Trophoblast cell (in vitro differentiated cells and primary cell): ENCODE data around the gene ARAP2.

ENCODE experiments used
- DNase-seq, 2 donors: peaks; one replicate each; pipeline ENCODE4 v3.0.0-alpha.2; 2016
- H2AFZ ChIP-seq: 2 replicates; pipeline ENCODE4 v1.6.1; 2013; ENCODE audit warnings: low read length, moderate library complexity, mild to moderate bottlenecking; ENCODE audit not compliant: insufficient read depth, poor library complexity
- H2AK5ac ChIP-seq: 2 replicates; pipeline ENCODE4 v1.6.1; 2013; ENCODE audit warnings: mild to moderate bottlenecking, low read length
- H2BK120ac ChIP-seq: 2 replicates; pipeline ENCODE4 v1.6.1; 2013; ENCODE audit warnings: low read length, mild to moderate bottlenecking, moderate library complexity; ENCODE audit not compliant: insufficient read depth, poor library complexity
- H2BK12ac ChIP-seq: 2 replicates; pipeline ENCODE4 v1.6.1; 2013; ENCODE audit warnings: mild to moderate bottlenecking, low read length, moderate library complexity
- H2BK5ac ChIP-seq: 2 replicates; pipeline ENCODE4 v1.6.1; 2013; ENCODE audit warnings: low read length, low read depth, moderate library complexity, mild to moderate bottlenecking; ENCODE audit not compliant: poor library complexity
- H3K14ac ChIP-seq: 2 replicates; pipeline ENCODE4 v1.6.1; 2013; ENCODE audit warnings: mild to moderate bottlenecking, low read length
- H3K18ac ChIP-seq: 2 replicates; pipeline ENCODE4 v1.6.1; 2013; ENCODE audit warnings: mild to moderate bottlenecking, low read length
- H3K23ac ChIP-seq: 2 replicates; pipeline ENCODE4 v1.6.1; 2013; ENCODE audit warnings: low read length
- H3K27ac ChIP-seq: 2 replicates; pipeline ENCODE4 v1.5.1; 2013; ENCODE audit warnings: low read depth, mild to moderate bottlenecking, inconsistent platforms, low read length, moderate library complexity
- H3K27me3 ChIP-seq: 2 replicates; pipeline ENCODE4 v1.6.1; 2013; ENCODE audit warnings: inconsistent platforms, mild to moderate bottlenecking, low read length, moderate library complexity; ENCODE audit not compliant: insufficient read depth
- H3K36me3 ChIP-seq, 2 experiments: 1 replicate in 1 of 2; 2 replicates in 1 of 2; pipeline ENCODE4 v1.6.1; 2013; ENCODE audit warnings: low read length in 2 of 2, mild to moderate bottlenecking in 2 of 2, moderate library complexity in 1 of 2; ENCODE audit not compliant: insufficient read depth in 2 of 2, control insufficient read depth in 1 of 2
- H3K4ac ChIP-seq: 2 replicates; pipeline ENCODE4 v1.6.1; 2013; ENCODE audit warnings: low read depth, mild to moderate bottlenecking, low read length, moderate library complexity
- H3K4me1 ChIP-seq, 2 experiments: 1 replicate in 1 of 2; 2 replicates in 1 of 2; pipeline ENCODE4 v1.6.1; 2013; ENCODE audit warnings: low read length in 2 of 2, mild to moderate bottlenecking in 2 of 2, moderate library complexity in 1 of 2; ENCODE audit not compliant: insufficient read depth in 2 of 2, control insufficient read depth in 1 of 2
- H3K4me2 ChIP-seq: 2 replicates; pipeline ENCODE4 v1.6.1; 2013; ENCODE audit warnings: inconsistent platforms, mild to moderate bottlenecking, low read length, moderate library complexity
- H3K4me3 ChIP-seq: 2 replicates; pipeline ENCODE4 v1.5.1; 2013; ENCODE audit warnings: mild to moderate bottlenecking, low read depth, low read length, inconsistent platforms
- H3K79me1 ChIP-seq: one replicate; pipeline ENCODE4 v1.6.1; 2013; ENCODE audit warnings: low read length
- H3K79me2 ChIP-seq: 2 replicates; pipeline ENCODE4 v1.6.1; 2013; ENCODE audit warnings: low read length, mild to moderate bottlenecking; ENCODE audit not compliant: control insufficient read depth, insufficient read depth, poor library complexity
- H3K9ac ChIP-seq: 2 replicates; pipeline ENCODE4 v1.6.1; 2013; ENCODE audit warnings: mild to moderate bottlenecking, low read length
- H3K9me3 ChIP-seq: 2 replicates; pipeline ENCODE4 v1.6.1; 2013; ENCODE audit warnings: low read depth, mild to moderate bottlenecking, control low read depth, inconsistent platforms, low read length; ENCODE audit not compliant: insufficient read depth
- H4K12ac ChIP-seq: 2 replicates; pipeline ENCODE4 v1.6.1; 2013; ENCODE audit warnings: low read depth, mild to moderate bottlenecking, low read length, moderate library complexity
- H4K8ac ChIP-seq: 2 replicates; pipeline ENCODE4 v1.6.1; 2013; ENCODE audit warnings: low read depth, mild to moderate bottlenecking, low read length, moderate library complexity
- H4K91ac ChIP-seq: one replicate; pipeline ENCODE4 v1.6.1; 2013; ENCODE audit warnings: low read depth, mild to moderate bottlenecking, low read length, moderate library complexity
- WGBS: extraction: QIAGEN DNeasy Blood & Tissue Kit; methylation state at CpG from one replicate; pipeline ENCODE4 v1.1.7; 2013; ENCODE audit warnings: missing lambda C conversion rate; ENCODE audit not compliant: insufficient read length, insufficient coverage; ENCODE audit errors: extremely low coverage; 5-methylcytosine and 5-hydroxymethylcytosine counted together

Gene ARAP2

GRCh38 chr4:36236159-36236558, 8.2 kb downstream of the ARAP2 start:
- Histone ChIP-seq H3K27me3 (no peaks in the 10 kb centered on the region), H2BK5ac (no peak overlapping the region), H3K79me1 (no peaks in the 10 kb centered on the region), H3K9ac (no peak overlapping the region), H3K14ac (no peak overlapping the region), H3K36me3 (no peaks in the 10 kb centered on the region), H3K4me3 (no peak overlapping the region), H4K91ac (no peak overlapping the region), H4K8ac (no peak overlapping the region), H3K4me2 (no peak overlapping the region), H2AFZ (no peak overlapping the region), H3K79me2 (no peaks in the 10 kb centered on the region), H2BK12ac (no peak overlapping the region), H3K4me1 (no peaks in the 10 kb centered on the region), H3K9me3 (no peaks in the 10 kb centered on the region), H3K18ac (no peak overlapping the region), H2BK120ac (no peak overlapping the region), H3K23ac (no peak overlapping the region), H4K12ac (no peak overlapping the region), H3K4ac (no peak overlapping the region), H2AK5ac (no peak overlapping the region), H3K27ac (no peak overlapping the region)
- WGBS, result no CpG with 5 or more reads among the region's 2 CpGs
- DNase-seq, result no peak

- Histone ChIP-seq H3K4me3 (no peak overlapping the region), H3K27me3 (no peaks in the 10 kb centered on the region), H2AK5ac (no peak overlapping the region), H3K9ac (no peak overlapping the region), H3K36me3 (no peaks in the 10 kb centered on the region), H2BK120ac (no peak overlapping the region), H2BK12ac (no peak overlapping the region), H3K79me1 (no peaks in the 10 kb centered on the region), H3K4me2 (no peak overlapping the region), H3K14ac (no peak overlapping the region), H4K12ac (no peak overlapping the region), H3K9me3 (no peaks in the 10 kb centered on the region), H3K27ac (no peak overlapping the region), H2AFZ (no peak overlapping the region), H3K4me1 (no peaks in the 10 kb centered on the region), H4K8ac (no peak overlapping the region), H3K23ac (no peak overlapping the region), H3K18ac (no peak overlapping the region), H3K4ac (no peak overlapping the region), H3K79me2 (no peaks in the 10 kb centered on the region), H2BK5ac (no peak overlapping the region), H4K91ac (no peak overlapping the region)
- WGBS, result no CpG with 5 or more reads among the region's 3 CpGs
- peak; percentile 91 for DNase-seq
These were observed 9.0 kb downstream of the ARAP2 start for GRCh38 chr4:36235306-36235705.

- H4K8ac ChIP-seq, result no peak overlapping the region
- no peak overlapping the region for H3K14ac ChIP-seq
- H3K36me3 ChIP-seq, result no peaks in the 10 kb centered on the region
- no peaks in the 10 kb centered on the region for H3K79me2 ChIP-seq
- no peak overlapping the region for H3K18ac ChIP-seq
- no peak overlapping the region for H2BK120ac ChIP-seq
- no peak overlapping the region for H2BK5ac ChIP-seq
- no peak overlapping the region for H3K4ac ChIP-seq
- H3K9ac ChIP-seq, result no peak overlapping the region
- no peak overlapping the region for H3K23ac ChIP-seq
- H2AFZ ChIP-seq, result no peak overlapping the region
- no peaks in the 10 kb centered on the region for H3K27me3 ChIP-seq
- WGBS, result no CpG with 5 or more reads among the region's 10 CpGs
- no peak overlapping the region for H3K4me3 ChIP-seq
- H3K79me1 ChIP-seq, result no peaks in the 10 kb centered on the region
- no peak overlapping the region for H3K4me2 ChIP-seq
- H3K27ac ChIP-seq, result no peak overlapping the region
- no peak for DNase-seq
- H2AK5ac ChIP-seq, result no peak overlapping the region
- H4K12ac ChIP-seq, result no peak overlapping the region
- no peak overlapping the region for H2BK12ac ChIP-seq
- H3K4me1 ChIP-seq, result no peaks in the 10 kb centered on the region
- no peaks in the 10 kb centered on the region for H3K9me3 ChIP-seq
- no peak overlapping the region for H4K91ac ChIP-seq
These were observed 10.6 kb downstream of the ARAP2 start for GRCh38 chr4:36233567-36234266.

GRCh38 chr4:36230534-36230933, 13.8 kb downstream of the ARAP2 start:
- no peaks in the 10 kb centered on the region for H3K9me3 ChIP-seq
- H3K18ac ChIP-seq, result no peak overlapping the region
- H4K91ac ChIP-seq, result no peak overlapping the region

More at GRCh38 chr4:36230534-36230933, 13.8 kb downstream of the ARAP2 start:
- H3K27ac ChIP-seq, result no peak overlapping the region
- no peak overlapping the region for H3K4me2 ChIP-seq
- H4K8ac ChIP-seq, result no peak overlapping the region
- no peak overlapping the region for H2BK12ac ChIP-seq
- H3K79me2 ChIP-seq, result no peaks in the 10 kb centered on the region
- H2AK5ac ChIP-seq, result no peak overlapping the region
- H3K79me1 ChIP-seq, result no peaks in the 10 kb centered on the region
- H3K9ac ChIP-seq, result no peak overlapping the region
- H2AFZ ChIP-seq, result no peak overlapping the region
- H3K27me3 ChIP-seq, result no peaks in the 10 kb centered on the region
- H2BK5ac ChIP-seq, result no peak overlapping the region
- H4K12ac ChIP-seq, result no peak overlapping the region
- H3K4me3 ChIP-seq, result no peak overlapping the region
- no peaks in the 10 kb centered on the region for H3K36me3 ChIP-seq
- DNase-seq, result no peak
- H3K4me1 ChIP-seq, result no peaks in the 10 kb centered on the region
- no peak overlapping the region for H2BK120ac ChIP-seq
- H3K23ac ChIP-seq, result no peak overlapping the region
- no CpG with 5 or more reads among the region's 3 CpGs for WGBS
- no peak overlapping the region for H3K14ac ChIP-seq
- no peak overlapping the region for H3K4ac ChIP-seq
